H1 (cell line): ENCODE results near the gene TBC1D17. TPM values are rescaled to one million over a fixed set of nuclear protein-coding genes. Genes with fewer than 3 reads are reported as not detected.

Source experiments
- CTCF ChIA-PET: fragments of 300-600 bp; sonication (Branson Sonifier 250); formaldehyde crosslinking; loops from one replicate; lab custom pipeline; 2021; ENCODE audit not compliant: partially characterized antibody; lab: Charles Lee
- POLR2A ChIA-PET: fragments of 300-600 bp; sonication (Branson Sonifier 250); formaldehyde crosslinking; loops from one replicate; lab custom pipeline; 2021; ENCODE audit warnings: inconsistent platforms; ENCODE audit not compliant: partially characterized antibody; lab: Charles Lee
- DNase-seq, 2 experiments: peaks; one replicate each; pipeline versions ENCODE4 v3.0.0 to v3.0.0-alpha.2; 2010 to 2022; ENCODE audit warnings: low spot score in 2 of 2, low read depth in 1 of 2, mixed read lengths in 1 of 2
- FAIRE-seq: peaks from 2 replicates; lab custom pipeline; 2011; peaks lifted over from hg19 to GRCh38; lab: Jason Lieb, UNC
- H2AFZ ChIP-seq: 2 replicates; pipeline ENCODE4 v1.8.1; 2012; ENCODE audit warnings: low read length, inconsistent platforms
- H2AK5ac ChIP-seq: 2 replicates; pipeline ENCODE4 v1.6.1; 2013; ENCODE audit warnings: low read depth, low read length
- H2BK120ac ChIP-seq: replicated peaks from 2 replicates; pipeline ENCODE3; 2013; ENCODE audit warnings: low read depth, low read length, inconsistent platforms
- H2BK12ac ChIP-seq: 2 replicates; pipeline ENCODE4 v1.6.1; 2013; ENCODE audit warnings: low read depth, low read length
- H2BK15ac ChIP-seq: 2 replicates; pipeline ENCODE4 v1.6.1; 2013; ENCODE audit warnings: low read length
- H2BK20ac ChIP-seq: 2 replicates; pipeline ENCODE4 v1.6.1; 2013; ENCODE audit warnings: low read length
- H2BK5ac ChIP-seq: 2 replicates; pipeline ENCODE4 v1.6.1; 2013; ENCODE audit warnings: low read depth, low read length
- H3K14ac ChIP-seq: 2 replicates; pipeline ENCODE4 v1.6.1; 2013; ENCODE audit warnings: inconsistent platforms; ENCODE audit not compliant: insufficient read length
- H3K18ac ChIP-seq: 2 replicates; pipeline ENCODE4 v1.6.1; 2013; ENCODE audit warnings: low read length; ENCODE audit errors: extremely low read depth
- H3K23ac ChIP-seq: 2 replicates; pipeline ENCODE4 v1.6.1; 2013; ENCODE audit warnings: inconsistent platforms; ENCODE audit not compliant: insufficient read length
- H3K23me2 ChIP-seq: 2 replicates; pipeline ENCODE4 v1.6.1; 2013; ENCODE audit warnings: low read depth, low read length
- H3K27ac ChIP-seq: 2 replicates; pipeline ENCODE4 v1.6.1; 2011; ENCODE audit warnings: low read depth, low read length, inconsistent platforms
- H3K27me3 ChIP-seq, 4 experiments: replicated peaks in 1 of 4; 1 replicate in 1 of 4; 2 replicates in 3 of 4; pipeline versions ENCODE4 v1.6.1 to v1.8.1; 2011 to 2013; ENCODE audit warnings: low read length in 3 of 4, mild to moderate bottlenecking in 3 of 4, inconsistent platforms in 2 of 4, mixed read lengths in 2 of 4, moderate library complexity in 1 of 4; ENCODE audit not compliant: control insufficient read depth in 3 of 4, insufficient read depth in 3 of 4; ENCODE audit errors: extremely low read depth in 1 of 4
- H3K36me3 ChIP-seq, 4 experiments: 2 replicates each; pipeline versions ENCODE4 v1.6.1 to v1.8.1; 2011 to 2013; ENCODE audit warnings: mild to moderate bottlenecking in 4 of 4, low read length in 3 of 4, moderate library complexity in 2 of 4, control low read depth in 1 of 4, inconsistent platforms in 1 of 4; ENCODE audit not compliant: insufficient read depth in 4 of 4, control insufficient read depth in 2 of 4
- H3K4ac ChIP-seq: replicated peaks from 2 replicates; pipeline ENCODE3; 2013; ENCODE audit warnings: low read length, low read depth, mixed read lengths, inconsistent platforms; ENCODE audit not compliant: insufficient read length
- H3K4me1 ChIP-seq, 4 experiments: replicated peaks in 1 of 4; 1 replicate in 1 of 4; 2 replicates in 3 of 4; pipeline versions ENCODE4 v1.6.1 to v1.8.1; 2011 to 2013; ENCODE audit warnings: low read length in 3 of 4, inconsistent platforms in 2 of 4, mixed read lengths in 1 of 4; ENCODE audit not compliant: insufficient read depth in 4 of 4, control insufficient read depth in 3 of 4
- H3K4me2 ChIP-seq, 2 experiments: 2 replicates each; pipeline versions ENCODE4 v1.6.1 to v1.8.1; 2011 to 2013; ENCODE audit warnings: low read depth in 2 of 2, low read length in 2 of 2, control low read depth in 1 of 2, inconsistent platforms in 1 of 2, mild to moderate bottlenecking in 1 of 2; ENCODE audit not compliant: insufficient read depth in 1 of 2
- H3K4me3 ChIP-seq, 4 experiments: fragments of 200-600, 300-600 bp in 1 of 4; sonication (generic), shearing (Covaris generic), sonication (Bioruptor Twin) in 1 of 4; 2 replicates each; pipeline versions ENCODE4 v1.5.1 to v1.8.1; 2011 to 2016; ENCODE audit warnings: low read length in 4 of 4, low read depth in 3 of 4, control low read depth in 2 of 4, inconsistent platforms in 2 of 4, mild to moderate bottlenecking in 2 of 4, mixed read lengths in 1 of 4, moderate library complexity in 1 of 4; ENCODE audit not compliant: insufficient read depth in 2 of 4; ENCODE audit errors: extremely low read depth in 1 of 4
- H3K56ac ChIP-seq: replicated peaks from 2 replicates; pipeline ENCODE3; 2013; ENCODE audit warnings: low read depth, mild to moderate bottlenecking, mixed read lengths, low read length, inconsistent platforms; ENCODE audit not compliant: insufficient read length
- H3K79me1 ChIP-seq: 2 replicates; pipeline ENCODE4 v1.6.1; 2013; ENCODE audit warnings: low read depth, low read length, control low read depth
- H3K79me2 ChIP-seq, 2 experiments: 2 replicates each; pipeline versions ENCODE4 v1.6.1 to v1.8.1; 2012 to 2013; ENCODE audit warnings: low read length in 2 of 2, mild to moderate bottlenecking in 2 of 2, inconsistent platforms in 1 of 2; ENCODE audit not compliant: insufficient read depth in 2 of 2, control insufficient read depth in 1 of 2
- H3K9ac ChIP-seq, 4 experiments: replicated peaks in 1 of 4; 1 replicate in 1 of 4; 2 replicates in 3 of 4; pipeline versions ENCODE4 v1.6.1 to v1.8.1; 2011 to 2013; ENCODE audit warnings: low read depth in 3 of 4, low read length in 3 of 4, control low read depth in 2 of 4, mild to moderate bottlenecking in 2 of 4, moderate library complexity in 2 of 4, inconsistent platforms in 1 of 4; ENCODE audit errors: extremely low read depth in 1 of 4
- H3K9me3 ChIP-seq, 2 experiments: 2 replicates each; pipeline versions ENCODE4 v1.6.1 to v1.8.1; 2012 to 2013; ENCODE audit warnings: mild to moderate bottlenecking in 2 of 2, moderate library complexity in 2 of 2, control low read depth in 1 of 2, inconsistent platforms in 1 of 2, low read depth in 1 of 2, low read length in 1 of 2, mixed read lengths in 1 of 2; ENCODE audit not compliant: insufficient read depth in 2 of 2
- H4K20me1 ChIP-seq, 2 experiments: replicated peaks in 1 of 2; 2 replicates each; pipeline versions ENCODE3 to v1.8.1; 2011 to 2013; ENCODE audit warnings: inconsistent platforms in 2 of 2, low read length in 2 of 2, mild to moderate bottlenecking in 1 of 2; ENCODE audit not compliant: insufficient read depth in 2 of 2, control insufficient read depth in 1 of 2
- H4K5ac ChIP-seq: 2 replicates; pipeline ENCODE4 v1.6.1; 2013; ENCODE audit warnings: low read length, low read depth, mixed read lengths, inconsistent platforms; ENCODE audit not compliant: insufficient read length
- H4K8ac ChIP-seq: 2 replicates; pipeline ENCODE4 v1.8.0; 2013; ENCODE audit warnings: mild to moderate bottlenecking, moderate library complexity, low read length, inconsistent platforms; ENCODE audit not compliant: insufficient read depth; ENCODE audit errors: extremely low read depth
- H4K91ac ChIP-seq: replicated peaks from 2 replicates; pipeline ENCODE3; 2013; ENCODE audit warnings: low read length, mixed read lengths, inconsistent platforms; ENCODE audit not compliant: insufficient read length
- BCL11A ChIP-seq, 2 experiments: IDR thresholded peaks; one replicate each; pipeline ENCODE4 v1.6.1; 2011; ENCODE audit warnings: low read depth in 2 of 2, low read length in 2 of 2, mild to moderate bottlenecking in 2 of 2
- CBX8 ChIP-seq: fragments of 300-800, 300-1000 bp; sonication (generic); IDR thresholded peaks from 2 replicates; pipeline ENCODE4 v1.7.1; 2016; ENCODE audit warnings: low read depth, low read length, borderline replicate concordance
- JUN ChIP-seq: IDR thresholded peaks from 2 replicates; pipeline ENCODE4 v1.6.1; 2011; ENCODE audit warnings: low read depth, mild to moderate bottlenecking, improper control_type of control experiment, low read length
- KDM5A ChIP-seq: fragments of 200-600 bp; IDR thresholded peaks from 2 replicates; pipeline ENCODE4 v1.7.1; 2012; ENCODE audit warnings: mild to moderate bottlenecking, low read length, inconsistent platforms, mixed read lengths
- PHF8 ChIP-seq: fragments of 200-600 bp; sonication (generic); conservative IDR thresholded peaks from 2 replicates; pipeline ENCODE4 v1.7.1; 2012; ENCODE audit warnings: low read depth, mild to moderate bottlenecking, inconsistent platforms, low read length, moderate library complexity
- POU5F1 ChIP-seq: IDR thresholded peaks from 2 replicates; pipeline ENCODE4 v1.6.1; 2011; ENCODE audit warnings: low read depth, mild to moderate bottlenecking, low read length, moderate library complexity
- RFX5 ChIP-seq: IDR thresholded peaks from 2 replicates; pipeline ENCODE4 v1.6.1; 2011; ENCODE audit warnings: low read depth, low read length, improper control_type of control experiment, borderline replicate concordance
- RNF2 ChIP-seq: fragments of 200-900, 300-1000 bp; sonication (generic); IDR thresholded peaks from 2 replicates; pipeline ENCODE4 v1.7.1; 2016; ENCODE audit warnings: borderline replicate concordance, low read depth, mild to moderate bottlenecking, antibody characterized with exemption, low read length; ENCODE audit not compliant: poor library complexity, severe bottlenecking; ENCODE audit errors: missing control alignments
- SIN3A ChIP-seq, 2 experiments: IDR thresholded peaks in 1 of 2; conservative IDR thresholded peaks in 1 of 2; 2 replicates each; pipeline ENCODE4 v1.6.1; 2011 to 2012; ENCODE audit warnings: low read length in 2 of 2, improper control_type of control experiment in 1 of 2, low read depth in 1 of 2, mild to moderate bottlenecking in 1 of 2
- SP4 ChIP-seq: IDR thresholded peaks from 2 replicates; pipeline ENCODE4 v1.6.1; 2012; ENCODE audit warnings: low read length, inconsistent platforms
- SUZ12 ChIP-seq: fragments of 200-600 bp; sonication (generic); IDR thresholded peaks from 2 replicates; pipeline ENCODE4 v1.6.1; 2012; ENCODE audit warnings: mild to moderate bottlenecking, inconsistent platforms, low read length, moderate library complexity, mixed read lengths
- WGBS, 2 experiments: shearing (Covaris generic) in 1 of 2; methylation state at CpG; one replicate each; pipeline versions ENCODE4 v1.1.6 to v1.1.7; 2013 to 2015; ENCODE audit warnings: low lambda C conversion rate in 2 of 2, mixed read lengths in 2 of 2, inconsistent platforms in 1 of 2, low coverage in 1 of 2, missing lambda C conversion rate in 1 of 2; ENCODE audit not compliant: insufficient replicate concordance in 2 of 2, insufficient coverage in 1 of 2, insufficient read length in 1 of 2; ENCODE audit errors: extremely low coverage in 1 of 2, missing lambda C conversion rate in 1 of 2; 5-methylcytosine and 5-hydroxymethylcytosine counted together
- polyA plus RNA-seq, 7 experiments: library from polyadenylated mRNA; depleted of rRNA in 3 of 7; stranded (reverse) in 5 of 7; unstranded in 2 of 7; fragments of >200 nt in 5 of 7; fragments of 200-250 nt in 2 of 7; gene quantifications; 1 replicate in 5 of 7; 2 replicates in 1 of 7; 4 replicates in 1 of 7; pipeline versions ENCODE4 v1.2.1 to v1.2.3, GENCODE V29; 2011 to 2013; ENCODE audit warnings: missing spikeins in 2 of 7, mixed read lengths in 2 of 7
- total RNA-seq: library from RNA; stranded (reverse); fragmentation: NEBNext Ultra II Directional; extraction: Animal tissue kit (Norgen Biotek cat#: 25700); gene quantifications from 2 replicates; pipeline ENCODE4 v1.2.1, GENCODE V29; 2021

Gene TBC1D17
- total and polyA plus RNA-seq, 2 of the 8 experiments (the other 6 are each of a cell fraction or from before 2014, with no cell fraction given) = 30.3 to 44.9 TPM

DNA sequence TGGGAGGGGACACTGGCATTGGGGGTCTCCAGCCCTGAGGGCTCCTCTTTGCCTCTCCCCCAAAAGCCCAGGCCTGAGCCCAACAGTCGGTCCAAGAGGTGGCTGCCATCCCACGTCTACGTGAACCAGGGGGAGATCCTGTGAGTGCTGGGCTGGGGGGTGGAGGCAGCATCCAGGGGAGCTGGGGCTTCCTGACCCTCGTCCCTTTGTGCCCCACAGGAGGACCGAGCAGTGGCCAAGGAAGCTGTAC is 19.7 kb upstream of the TBC1D17 start:
- ChIA-PET POLR2A (interaction anchor here (0.7 to 12.4 kb wide), 15 partner anchors 8 to 218 kb away, joined by 3 to 247 read pairs (median 5); partner anchors contain the start of genes AKT1S1, FUZ, MED25 and PNKP), CTCF (interaction anchor here (1.7 kb wide), 2 partner anchors 9 to 31 kb away, joined by 3 to 4 read pairs; no protein-coding TSS in a partner anchor)
- H3K14ac ChIP-seq = no peak overlapping the region
- H2BK5ac ChIP-seq = no peak overlapping the region
- peaks cover 12% of the 10 kb centered on the region; the same call in 1 of the 2 replicates for H3K79me1 ChIP-seq
- no peaks in the 10 kb centered on the region for H3K27me3 ChIP-seq
- no peak overlapping the region for H4K5ac ChIP-seq
- no peak overlapping the region for H2BK20ac ChIP-seq
- H2BK120ac ChIP-seq = no peak overlapping the region
- DNase-seq = no peak
- H4K8ac ChIP-seq = no peak overlapping the region
- peaks cover 0 to 7% (median 2%) of the 10 kb centered on the region in 4 experiments; a peak in 5 of 7 replicates for H3K4me1 ChIP-seq
- peaks cover 21 to 72% (median 48%) of the 10 kb centered on the region in 4 experiments for H3K36me3 ChIP-seq
- no peak overlapping the region for H3K9ac ChIP-seq
- no peaks in the 10 kb centered on the region for H3K9me3 ChIP-seq
- H2AFZ ChIP-seq = no peak overlapping the region
- H3K27ac ChIP-seq = no peak overlapping the region
- no peak overlapping the region for H3K23ac ChIP-seq
- no peak overlapping the region for H3K4me2 ChIP-seq
- no peak overlapping the region for H3K4me3 ChIP-seq
- no peak overlapping the region for H3K4ac ChIP-seq
- no peak overlapping the region for H2AK5ac ChIP-seq
- no peak overlapping the region for H2BK15ac ChIP-seq
- H4K20me1 ChIP-seq = peaks cover 43 to 58% of the 10 kb centered on the region in 2 experiments
- H4K91ac ChIP-seq = no peak overlapping the region
- no peak overlapping the region for H3K18ac ChIP-seq
- no peak overlapping the region for H3K56ac ChIP-seq
- FAIRE-seq = no peak
- H3K23me2 ChIP-seq = no peaks in the 10 kb centered on the region
- no peak overlapping the region for H2BK12ac ChIP-seq
- WGBS, 2 experiments = 89% methylated on average over 5 of the region's 5 CpGs; no CpG with 5 or more reads in 1 of the 2 experiments
- H3K79me2 ChIP-seq = peaks cover 4 to 18% of the 10 kb centered on the region in 2 experiments
- TF ChIP-seq BCL11A (IDR thresholded peaks at IDR 0.05; ENCODE audit: low read depth in 2 of 2, low read length in 2 of 2) (no peak), KDM5A (no peak), SP4 (no peak), SUZ12 (no peak), PHF8 (no peak), RNF2 (no peak), SIN3A (conservative IDR thresholded peaks at IDR 0.05 in 1 of 2, IDR thresholded peaks at IDR 0.05 in 1 of 2; ENCODE audit: low read depth in 1 of 2, low read length in 2 of 2) (no peak), RFX5 (no peak), CBX8 (no peak), JUN (no peak), POU5F1 (no peak)
